Stimulated activated naive B cell treated with anti-CD40 and anti-IgM and Interleukin-4, amounts not matched to agents 10 μg/mL and 1 μg/mL and 100 μg/mL, for 72 hours (primary cell): Measurements from ENCODE around the gene CD5L.

ENCODE experiments used
- ATAC-seq, 2 donors: fragments of 150-1000 bp; cut with Tn5 transposase; replicated peaks; 2 replicates each; pipeline ENCODE4 v1.10.0; 2021; ENCODE audit warnings: moderate library complexity in 1 of 2
- DNase-seq: peaks from one replicate; pipeline ENCODE4 v3.0.0; 2021
- H3K27ac Mint-ChIP-seq: one replicate; pipeline ENCODE4 v1.8.0; 2022; ENCODE audit warnings: mild to moderate bottlenecking, mixed read lengths
- H3K27me3 Mint-ChIP-seq, 2 donors: one replicate each; pipeline ENCODE4 v1.8.0; 2022; ENCODE audit warnings: mixed read lengths in 2 of 2
- H3K36me3 Mint-ChIP-seq, 2 donors: one replicate each; pipeline ENCODE4 v1.8.0; 2022; ENCODE audit warnings: mixed read lengths in 2 of 2, mild to moderate bottlenecking in 1 of 2
- H3K4me1 Mint-ChIP-seq, 2 donors: one replicate each; pipeline ENCODE4 v1.8.0; 2022; ENCODE audit warnings: mixed read lengths in 2 of 2, mild to moderate bottlenecking in 1 of 2
- H3K4me3 Mint-ChIP-seq, 2 donors: one replicate each; pipeline ENCODE4 v1.8.0; 2022; ENCODE audit warnings: mild to moderate bottlenecking in 2 of 2, mixed read lengths in 2 of 2, moderate library complexity in 1 of 2
- H3K9me3 Mint-ChIP-seq, 2 donors: one replicate each; pipeline ENCODE4 v1.8.0; 2022; ENCODE audit warnings: mixed read lengths in 2 of 2, mild to moderate bottlenecking in 1 of 2

The CD5L gene

GRCh38 chr1:157833145-157833544 lies 8.5 kb downstream of the CD5L start:
- Mint-ChIP-seq H3K4me3 (peak overlapping the region in 1 of 2 donors; percentile 47), H3K4me1 (peaks cover 26 to 51% of the 10 kb centered on the region in 2 donors), H3K9me3 (no peaks in the 10 kb centered on the region), H3K27me3 (no peaks in the 10 kb centered on the region), H3K36me3 (no peaks in the 10 kb centered on the region), H3K27ac (peak overlapping the region; percentile 77)
- ATAC-seq: peak in 1 of 2 donors; percentile 25
- no peak for DNase-seq

- Mint-ChIP-seq H3K4me1 (peaks cover 26 to 53% of the 10 kb centered on the region in 2 donors), H3K27ac (peak overlapping the region; percentile 82), H3K9me3 (no peaks in the 10 kb centered on the region), H3K4me3 (no peak overlapping the region), H3K36me3 (no peaks in the 10 kb centered on the region), H3K27me3 (no peaks in the 10 kb centered on the region)
- ATAC-seq (no peak), DNase-seq (no peak)
These were observed 9.5 kb downstream of the CD5L start for GRCh38 chr1:157831968-157832626.

- H3K4me3 Mint-ChIP-seq: no peak overlapping the region
- no peaks in the 10 kb centered on the region for H3K9me3 Mint-ChIP-seq
- H3K4me1 Mint-ChIP-seq: peaks cover 26 to 53% of the 10 kb centered on the region in 2 donors
- H3K27me3 Mint-ChIP-seq: no peaks in the 10 kb centered on the region
- no peaks in the 10 kb centered on the region for H3K36me3 Mint-ChIP-seq
- ATAC-seq (no peak), DNase-seq (no peak)
- H3K27ac Mint-ChIP-seq: no peak overlapping the region
These were observed 10.7 kb downstream of the CD5L start for GRCh38 chr1:157830887-157831286.

- ATAC-seq (peak; percentile 77 to 81), DNase-seq (no peak)
- Mint-ChIP-seq H3K9me3 (no peaks in the 10 kb centered on the region), H3K4me1 (peaks cover 26 to 53% of the 10 kb centered on the region in 2 donors), H3K27ac (no peak overlapping the region), H3K36me3 (no peaks in the 10 kb centered on the region), H3K27me3 (no peaks in the 10 kb centered on the region), H3K4me3 (no peak overlapping the region)
These were observed 11.9 kb downstream of the CD5L start for GRCh38 chr1:157829711-157830110.

- Mint-ChIP-seq H3K27me3 (no peaks in the 10 kb centered on the region), H3K36me3 (no peaks in the 10 kb centered on the region), H3K4me3 (no peak overlapping the region), H3K9me3 (no peaks in the 10 kb centered on the region), H3K27ac (no peak overlapping the region), H3K4me1 (peaks cover 27 to 50% of the 10 kb centered on the region in 2 donors)
- DNase-seq (no peak), ATAC-seq (peak; percentile 70 to 78)
These were observed 12.4 kb downstream of the CD5L start for GRCh38 chr1:157829210-157829609.

- H3K4me3 Mint-ChIP-seq: no peak overlapping the region
- DNase-seq: no peak
- H3K9me3 Mint-ChIP-seq: no peaks in the 10 kb centered on the region
- H3K36me3 Mint-ChIP-seq: no peaks in the 10 kb centered on the region
- peak overlapping the region; percentile 82 for H3K27ac Mint-ChIP-seq
- H3K4me1 Mint-ChIP-seq: peaks cover 32 to 40% of the 10 kb centered on the region in 2 donors
- H3K27me3 Mint-ChIP-seq: no peaks in the 10 kb centered on the region
- ATAC-seq: peak; percentile 56 to 64
These were observed 21.3 kb downstream of the CD5L start for GRCh38 chr1:157820299-157820698.

GRCh38 chr1:157819896-157820295 lies 21.7 kb downstream of the CD5L start, which contains the start of gene FCRL1:
FCRL1 (minus strand) TSS chr1:157820120; CDS start chr1:157820037, 83 bp downstream.
- H3K27ac Mint-ChIP-seq: peak within 1 kb of the TSS; percentile 82
- H3K4me1 Mint-ChIP-seq: peaks cover 33 to 44% of the 10 kb centered on the region in 2 donors
- no peaks in the 10 kb centered on the region for H3K36me3 Mint-ChIP-seq
- no peak within 1 kb of the TSS for H3K4me3 Mint-ChIP-seq
- H3K27me3 Mint-ChIP-seq: no peaks in the 10 kb centered on the region
- H3K9me3 Mint-ChIP-seq: no peaks in the 10 kb centered on the region
- DNase-seq: no peak
- peak; percentile 90 for ATAC-seq

GRCh38 chr1:157819215-157819614 lies 22.4 kb downstream of the CD5L start:
- peak; percentile 27 to 32 for ATAC-seq
- Mint-ChIP-seq H3K4me1 (peaks cover 32 to 49% of the 10 kb centered on the region in 2 donors), H3K9me3 (no peaks in the 10 kb centered on the region), H3K27me3 (no peaks in the 10 kb centered on the region), H3K27ac (no peak overlapping the region), H3K4me3 (no peak overlapping the region), H3K36me3 (no peaks in the 10 kb centered on the region)
- no peak for DNase-seq

- Mint-ChIP-seq H3K27me3 (no peaks in the 10 kb centered on the region), H3K36me3 (peaks cover 24 to 28% of the 10 kb centered on the region in 2 donors), H3K4me1 (peaks cover 46 to 70% of the 10 kb centered on the region in 2 donors), H3K27ac (peak overlapping the region; percentile 78), H3K4me3 (peak overlapping the region in 1 of 2 donors; percentile 75), H3K9me3 (no peaks in the 10 kb centered on the region)
- no peak for DNase-seq
- ATAC-seq: no peak
These were observed 28.3 kb downstream of the CD5L start for GRCh38 chr1:157813269-157813668.

- Mint-ChIP-seq H3K9me3 (no peaks in the 10 kb centered on the region), H3K36me3 (peaks cover 37% of the 10 kb centered on the region in 2 donors), H3K27ac (peak overlapping the region; percentile 42), H3K4me1 (peaks cover 61 to 89% of the 10 kb centered on the region in 2 donors), H3K27me3 (no peaks in the 10 kb centered on the region), H3K4me3 (peak overlapping the region; percentile 31 to 38)
- ATAC-seq: peak; percentile 93 to 96
- peak; percentile 75 for DNase-seq
These were observed 35.0 kb downstream of the CD5L start for GRCh38 chr1:157806431-157807149.

- Mint-ChIP-seq H3K27me3 (no peaks in the 10 kb centered on the region), H3K4me1 (peaks cover 61 to 93% of the 10 kb centered on the region in 2 donors), H3K27ac (peak overlapping the region; percentile 91), H3K36me3 (peaks cover 39 to 44% of the 10 kb centered on the region in 2 donors), H3K4me3 (peak overlapping the region; percentile 28 to 70), H3K9me3 (no peaks in the 10 kb centered on the region)
- DNase-seq (peak; percentile 51), ATAC-seq (peak; percentile 72 to 77)
These were observed 37.8 kb downstream of the CD5L start for GRCh38 chr1:157803851-157804250.

GRCh38 chr1:157799996-157800395 lies 41.6 kb downstream of the CD5L start:
- H3K9me3 Mint-ChIP-seq: no peaks in the 10 kb centered on the region
- peaks cover 48 to 74% of the 10 kb centered on the region in 2 donors for H3K4me1 Mint-ChIP-seq
- no peaks in the 10 kb centered on the region for H3K27me3 Mint-ChIP-seq
- peaks cover 45 to 56% of the 10 kb centered on the region in 2 donors for H3K36me3 Mint-ChIP-seq
- H3K27ac Mint-ChIP-seq: no peak overlapping the region
- H3K4me3 Mint-ChIP-seq: no peak overlapping the region
- DNase-seq (no peak), ATAC-seq (no peak)

- H3K4me1 Mint-ChIP-seq: peaks cover 34 to 56% of the 10 kb centered on the region in 2 donors
- DNase-seq (no peak), ATAC-seq (peak; percentile 93 to 98)
- peak overlapping the region; percentile 71 for H3K27ac Mint-ChIP-seq
- peaks cover 47 to 59% of the 10 kb centered on the region in 2 donors for H3K36me3 Mint-ChIP-seq
- peak overlapping the region in 1 of 2 donors; percentile 35 for H3K4me3 Mint-ChIP-seq
- H3K9me3 Mint-ChIP-seq: peaks cover 2% of the 10 kb centered on the region in 2 donors
- no peaks in the 10 kb centered on the region for H3K27me3 Mint-ChIP-seq
These were observed 43.4 kb downstream of the CD5L start for GRCh38 chr1:157798211-157798610.

GRCh38 chr1:157785248-157785647 lies 56.4 kb downstream of the CD5L start:
- H3K4me3 Mint-ChIP-seq: no peak overlapping the region
- peaks cover 13 to 37% of the 10 kb centered on the region in 2 donors for H3K36me3 Mint-ChIP-seq
- H3K4me1 Mint-ChIP-seq: peaks cover 53 to 89% of the 10 kb centered on the region in 2 donors
- ATAC-seq: peak in 1 of 2 donors; percentile 26
- no peak for DNase-seq
- peaks cover 4 to 5% of the 10 kb centered on the region in 2 donors for H3K9me3 Mint-ChIP-seq
- H3K27ac Mint-ChIP-seq: peak overlapping the region; percentile 60
- no peaks in the 10 kb centered on the region for H3K27me3 Mint-ChIP-seq
